BE2C (cell line): ENCODE measurements around the gene GAS2.

Experiments
- DNase-seq: peaks from one replicate; pipeline ENCODE4 v3.0.0-alpha.2; 2020
- H3K27me3 ChIP-seq: fragments of 250-450 bp; sonication (Bioruptor Pico); 2 replicates; pipeline ENCODE4 v1.5.1; 2020; ENCODE audit warnings: mild to moderate bottlenecking
- H3K36me3 ChIP-seq: fragments of 250-450 bp; sonication (Bioruptor Pico); 2 replicates; pipeline ENCODE4 v1.5.1; 2020; ENCODE audit warnings: mild to moderate bottlenecking
- H3K4me1 ChIP-seq: fragments of 250-450 bp; sonication (Bioruptor Pico); 2 replicates; pipeline ENCODE4 v1.5.1; 2020
- H3K4me3 ChIP-seq: 2 replicates; pipeline ENCODE4 v1.5.1; 2011; ENCODE audit warnings: low read depth, low read length
- H3K9me3 ChIP-seq: fragments of 250-450 bp; sonication (Bioruptor Pico); 2 replicates; pipeline ENCODE4 v1.5.1; 2020
- CTCF ChIP-seq: IDR thresholded peaks from 2 replicates; pipeline ENCODE4 v1.5.1; 2012; ENCODE audit warnings: mild to moderate bottlenecking, low read depth, low read length

Gene GAS2

GRCh38 chr11:22778642-22779041 lies 112.2 kb downstream of the GAS2 start:
- H3K4me3 ChIP-seq = no peak overlapping the region
- no peaks in the 10 kb centered on the region for H3K9me3 ChIP-seq
- H3K36me3 ChIP-seq = no peaks in the 10 kb centered on the region
- no peak for TF ChIP-seq CTCF
- DNase-seq = no peak
- no peaks in the 10 kb centered on the region for H3K4me1 ChIP-seq
- no peaks in the 10 kb centered on the region for H3K27me3 ChIP-seq

GRCh38 chr11:22779850-22780249 lies 113.4 kb downstream of the GAS2 start:
- TF ChIP-seq CTCF = no peak
- DNase-seq = no peak
- no peaks in the 10 kb centered on the region for H3K4me1 ChIP-seq
- H3K9me3 ChIP-seq = no peaks in the 10 kb centered on the region
- no peaks in the 10 kb centered on the region for H3K36me3 ChIP-seq
- no peak overlapping the region for H3K4me3 ChIP-seq
- no peaks in the 10 kb centered on the region for H3K27me3 ChIP-seq

- Histone ChIP-seq H3K9me3 (no peaks in the 10 kb centered on the region), H3K4me3 (no peak overlapping the region), H3K27me3 (no peaks in the 10 kb centered on the region), H3K4me1 (no peaks in the 10 kb centered on the region), H3K36me3 (no peaks in the 10 kb centered on the region)
- no peak for TF ChIP-seq CTCF
- no peak for DNase-seq
Measured at GRCh38 chr11:22780952-22781593, 114.7 kb downstream of the GAS2 start.

- Histone ChIP-seq H3K36me3 (no peaks in the 10 kb centered on the region), H3K4me3 (no peak overlapping the region), H3K4me1 (no peaks in the 10 kb centered on the region), H3K9me3 (no peaks in the 10 kb centered on the region), H3K27me3 (no peaks in the 10 kb centered on the region)
- TF ChIP-seq CTCF = no peak
- no peak for DNase-seq
Measured at GRCh38 chr11:22785251-22785650, 118.8 kb downstream of the GAS2 start.

GRCh38 chr11:22786475-22786874 lies 120.1 kb downstream of the GAS2 start:
- H3K4me1 ChIP-seq = no peaks in the 10 kb centered on the region
- no peak for DNase-seq
- H3K9me3 ChIP-seq = no peaks in the 10 kb centered on the region
- H3K27me3 ChIP-seq = no peaks in the 10 kb centered on the region
- H3K36me3 ChIP-seq = no peaks in the 10 kb centered on the region
- no peak for TF ChIP-seq CTCF
- no peak overlapping the region for H3K4me3 ChIP-seq

- no peak for TF ChIP-seq CTCF
- no peaks in the 10 kb centered on the region for H3K27me3 ChIP-seq
- DNase-seq = no peak
- no peaks in the 10 kb centered on the region for H3K4me1 ChIP-seq
- no peak overlapping the region for H3K4me3 ChIP-seq
- no peaks in the 10 kb centered on the region for H3K9me3 ChIP-seq
- no peaks in the 10 kb centered on the region for H3K36me3 ChIP-seq
Measured at GRCh38 chr11:22787055-22787454, 120.6 kb downstream of the GAS2 start.
